Epithelial cell of esophagus (primary cell): ENCODE measurements around the gene COPB2.
"Not testable (repeated sequence)": the region's sequence is repeated elsewhere in the genome, so short reads cannot be mapped to it uniquely, and the experiment has no call there.

Source experiments
- DNase-seq: peaks from one replicate; pipeline ENCODE4 v3.0.0; 2010; ENCODE audit warnings: low read depth
- H3K4me3 ChIP-seq: 2 replicates; pipeline ENCODE4 v1.5.1; 2011; ENCODE audit warnings: mild to moderate bottlenecking, low read length, control low read depth
- CTCF ChIP-seq: IDR thresholded peaks from 2 replicates; pipeline ENCODE4 v1.5.1; 2011; ENCODE audit warnings: low read depth, mild to moderate bottlenecking, low read length, control low read depth, inconsistent platforms; ENCODE audit not compliant: insufficient read depth; ENCODE audit errors: missing control alignments

COPB2 gene

GRCh38 chr3:139340784-139341183 is 48.7 kb downstream of the COPB2 start:
- no peak for TF ChIP-seq CTCF
- DNase-seq, result no peak
- H3K4me3 ChIP-seq, result no peak overlapping the region

- no peak overlapping the region for H3K4me3 ChIP-seq
- no peak for TF ChIP-seq CTCF
- no peak for DNase-seq
Measured at GRCh38 chr3:139339219-139339906, 50.1 kb downstream of the COPB2 start.

DNA sequence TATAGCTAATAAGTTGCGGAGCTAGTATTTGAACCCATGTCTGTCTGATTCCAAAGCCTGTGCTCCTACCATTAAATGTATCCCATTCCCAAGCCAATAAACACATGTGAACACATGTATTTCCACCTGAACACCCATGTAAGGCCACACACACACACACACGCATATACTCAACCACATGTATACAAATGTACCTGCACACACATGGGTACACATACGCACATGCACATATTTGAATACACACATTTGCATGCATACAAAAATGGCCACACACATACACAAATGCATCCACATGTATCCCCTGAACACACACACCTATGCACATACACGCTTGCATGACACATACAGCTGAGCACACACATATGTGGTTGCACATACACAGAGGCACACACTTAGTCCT is 51.0 kb downstream of the COPB2 start:
- H3K4me3 ChIP-seq, result no peak overlapping the region
- TF ChIP-seq CTCF, result no peak
- DNase-seq, result no peak

GRCh38 chr3:139334675-139335074 is 54.8 kb downstream of the COPB2 start:
- DNase-seq, H3K4me3 ChIP-seq: not testable (repeated sequence)

DNA sequence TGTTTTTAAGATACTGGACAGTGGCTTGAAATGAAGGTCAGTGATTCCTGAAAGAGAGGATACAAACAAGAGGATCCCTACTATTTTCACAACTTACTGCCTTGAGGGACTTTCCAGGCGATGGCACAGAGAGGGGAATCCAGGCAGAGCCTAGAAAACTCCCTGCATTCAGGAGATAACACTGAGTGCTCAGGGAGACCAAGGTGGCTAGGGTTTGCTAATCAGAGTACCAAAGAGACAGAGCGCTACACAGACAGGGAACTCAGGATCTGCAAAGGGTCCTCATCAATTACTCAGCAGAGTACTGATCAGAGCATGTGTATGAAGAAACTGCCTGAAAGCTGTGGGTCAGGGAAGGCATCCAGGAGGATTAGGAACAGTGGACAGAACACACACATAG is 57.4 kb downstream of the COPB2 start:
- no peak overlapping the region for H3K4me3 ChIP-seq
- no peak for DNase-seq
- TF ChIP-seq CTCF, result no peak

- TF ChIP-seq CTCF, result peak; percentile 95
- H3K4me3 ChIP-seq, result no peak overlapping the region
- DNase-seq, result peak; percentile 84
Measured at GRCh38 chr3:139329364-139329850, 60.0 kb downstream of the COPB2 start.

DNA sequence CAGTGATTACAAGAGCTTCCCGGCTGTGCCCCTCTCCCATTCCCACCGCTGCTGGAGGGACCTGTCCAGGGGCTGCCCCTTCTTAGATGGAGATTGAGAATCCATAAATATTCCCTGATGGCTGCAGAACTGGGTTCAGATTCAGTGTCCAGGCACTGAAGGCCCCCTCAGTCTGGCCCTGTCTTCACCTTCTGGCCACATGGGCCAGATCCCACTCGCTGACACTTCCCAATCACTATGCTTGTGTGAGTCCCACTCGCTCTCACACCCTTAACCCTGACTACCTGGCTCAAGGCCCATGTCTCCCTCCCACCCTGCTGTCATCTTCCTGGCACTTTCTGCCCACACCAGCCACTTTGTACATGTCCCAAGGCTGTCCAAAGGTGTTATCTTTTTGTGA is 61.1 kb downstream of the COPB2 start:
- no peak overlapping the region for H3K4me3 ChIP-seq
- DNase-seq, result no peak
- no peak for TF ChIP-seq CTCF
